SK-N-SH (cell line): ENCODE data around the gene MYO9A. TPM values are rescaled to one million over a fixed set of nuclear protein-coding genes. Genes with fewer than 3 reads are reported as not detected.

Source experiments
- CTCF ChIA-PET: fragments of 300-600, 350-600 bp; formaldehyde crosslinking; extraction: SDS; loops from one replicate; lab custom pipeline; 2021; lab: Yijun Ruan, JAX
- POLR2A ChIA-PET: fragments of 350-600 bp; sonication (Branson Sonifier 250); formaldehyde crosslinking; extraction: SDS; loops from one replicate; lab custom pipeline; 2020; ENCODE audit warnings: antibody characterized with exemption, inconsistent platforms; lab: Yijun Ruan, JAX
- DNase-seq: peaks from one replicate; pipeline ENCODE4 v3.0.0; 2012
- H2AFZ ChIP-seq: fragments of 200-600 bp; sonication (generic); 2 replicates; pipeline ENCODE4 v1.8.1; 2016; ENCODE audit warnings: antibody characterized with exemption, mild to moderate bottlenecking, low read depth
- H3F3A ChIP-seq: fragments of 200-600 bp; sonication (generic); replicated peaks from 2 replicates; pipeline ENCODE3; 2016; ENCODE audit warnings: antibody characterized with exemption, mild to moderate bottlenecking; ENCODE audit not compliant: insufficient read depth
- H3K27ac ChIP-seq, 2 experiments: fragments of 200-500 bp in 1 of 2; fragments of 200-600 bp in 1 of 2; sonication (Bioruptor generic) in 1 of 2; sonication (generic), shearing (Covaris generic) in 1 of 2; 2 replicates each; pipeline versions ENCODE4 v1.5.1 to v1.6.1; 2014 to 2016; ENCODE audit warnings: low read depth in 2 of 2, inconsistent platforms in 1 of 2, low read length in 1 of 2, mild to moderate bottlenecking in 1 of 2, mixed read lengths in 1 of 2
- H3K27me3 ChIP-seq: fragments of 200-600 bp; sonication (generic), shearing (Covaris generic); 2 replicates; pipeline ENCODE4 v1.6.1; 2016; ENCODE audit warnings: mixed run types; ENCODE audit not compliant: insufficient read depth
- H3K36me3 ChIP-seq, 2 experiments: fragments of 200-500 bp in 1 of 2; fragments of 200-600 bp in 1 of 2; sonication (Bioruptor generic) in 1 of 2; sonication (generic) in 1 of 2; replicated peaks in 1 of 2; 2 replicates each; pipeline versions ENCODE3 to v1.5.1; 2014 to 2016; ENCODE audit warnings: low read length in 1 of 2, mild to moderate bottlenecking in 1 of 2; ENCODE audit not compliant: insufficient read depth in 2 of 2, control insufficient read depth in 1 of 2
- H3K4me1 ChIP-seq, 2 experiments: fragments of 200-500 bp in 1 of 2; fragments of 200-600 bp in 1 of 2; sonication (Bioruptor generic) in 1 of 2; sonication (generic), shearing (Covaris generic) in 1 of 2; 2 replicates each; pipeline versions ENCODE4 v1.5.1 to v1.6.1; 2014 to 2016; ENCODE audit warnings: low read depth in 1 of 2, low read length in 1 of 2, mixed run types in 1 of 2; ENCODE audit not compliant: insufficient read depth in 2 of 2, control insufficient read depth in 1 of 2
- H3K4me2 ChIP-seq: fragments of 200-600 bp; sonication (generic), shearing (Covaris generic); 2 replicates; pipeline ENCODE4 v1.6.1; 2017; ENCODE audit warnings: mixed run types
- H3K4me3 ChIP-seq, 2 experiments: fragments of 200-500 bp in 1 of 2; fragments of 200-600 bp in 1 of 2; sonication (Bioruptor generic) in 1 of 2; sonication (generic), shearing (Covaris generic) in 1 of 2; 2 replicates each; pipeline versions ENCODE4 v1.5.1 to v1.8.1; 2014 to 2016; ENCODE audit warnings: low read depth in 2 of 2, inconsistent platforms in 1 of 2, low read length in 1 of 2, mild to moderate bottlenecking in 1 of 2, mixed read lengths in 1 of 2, moderate library complexity in 1 of 2
- H3K79me2 ChIP-seq: fragments of 200-600 bp; sonication (generic); 2 replicates; pipeline ENCODE4 v1.8.1; 2017; ENCODE audit warnings: mild to moderate bottlenecking; ENCODE audit not compliant: insufficient read depth
- H3K9ac ChIP-seq: fragments of 200-600 bp; sonication (generic); 2 replicates; pipeline ENCODE4 v1.6.1; 2017; ENCODE audit warnings: mixed run types
- H3K9me2 ChIP-seq: fragments of 200-600 bp; sonication (generic); 2 replicates; pipeline ENCODE4 v1.6.1; 2017; ENCODE audit warnings: mixed run types
- H3K9me3 ChIP-seq: fragments of 200-600 bp; sonication (generic); 2 replicates; pipeline ENCODE4 v1.6.1; 2017; ENCODE audit warnings: mixed run types, mild to moderate bottlenecking, moderate library complexity
- H4K20me1 ChIP-seq: fragments of 200-600 bp; sonication (generic); 2 replicates; pipeline ENCODE4 v1.6.1; 2017; ENCODE audit warnings: mild to moderate bottlenecking, mixed run types; ENCODE audit not compliant: insufficient read depth
- ELF1 ChIP-seq: IDR thresholded peaks from 2 replicates; pipeline ENCODE4 v1.4.0; 2012
- EP300 ChIP-seq, 2 experiments: IDR thresholded peaks; 2 replicates each; pipeline versions ENCODE4 v1.4.0 to v1.6.1; 2012; ENCODE audit warnings: borderline replicate concordance in 1 of 2, low read depth in 1 of 2, low read length in 1 of 2
- FOSL2 ChIP-seq: IDR thresholded peaks from 2 replicates; pipeline ENCODE4 v1.4.0; 2012; ENCODE audit warnings: low read depth, mild to moderate bottlenecking, moderate library complexity, borderline replicate concordance
- FOXJ3 ChIP-seq: sonication (generic); formaldehyde crosslinking; IDR thresholded peaks from 2 replicates; pipeline ENCODE4 v1.5.1; 2020; ENCODE audit warnings: mild to moderate bottlenecking, missing genetic modification reagents
- GATA2 ChIP-seq: sonication (generic); formaldehyde crosslinking; IDR thresholded peaks from 2 replicates; pipeline ENCODE4 v1.5.0; 2020; ENCODE audit warnings: mild to moderate bottlenecking, missing genetic modification reagents
- JUND ChIP-seq: IDR thresholded peaks from 2 replicates; pipeline ENCODE4 v1.4.0; 2012
- MXI1 ChIP-seq: IDR thresholded peaks from 2 replicates; pipeline ENCODE4 v1.6.1; 2012; ENCODE audit warnings: mild to moderate bottlenecking, low read depth, low read length, improper control_type of control experiment
- NFIC ChIP-seq: IDR thresholded peaks from 2 replicates; pipeline ENCODE4 v1.4.0; 2012; ENCODE audit warnings: borderline replicate concordance
- NRF1 ChIP-seq: IDR thresholded peaks from 2 replicates; pipeline ENCODE4 v1.6.1; 2012; ENCODE audit warnings: low read depth, mild to moderate bottlenecking, low read length
- POLR2AphosphoS5 ChIP-seq: IDR thresholded peaks from 2 replicates; pipeline ENCODE4 v1.6.1; 2012; ENCODE audit warnings: low read depth, low read length
- RAD21 ChIP-seq: IDR thresholded peaks from 2 replicates; pipeline ENCODE4 v1.6.1; 2012; ENCODE audit warnings: mild to moderate bottlenecking, low read length
- RCOR1 ChIP-seq: fragments of 150-350 bp; IDR thresholded peaks from 2 replicates; pipeline ENCODE4 v1.6.1; 2017; ENCODE audit warnings: antibody characterized with exemption, low read length
- RFX5 ChIP-seq: IDR thresholded peaks from 2 replicates; pipeline ENCODE4 v1.6.1; 2012; ENCODE audit warnings: mild to moderate bottlenecking, improper control_type of control experiment, low read length
- RXRA ChIP-seq: IDR thresholded peaks from 2 replicates; pipeline ENCODE4 v1.4.0; 2012; ENCODE audit warnings: low read depth, mild to moderate bottlenecking, borderline replicate concordance
- WGBS: methylation state at CpG from one replicate; pipeline ENCODE4 v1.1.6; 2017; ENCODE audit warnings: low lambda C conversion rate; 5-methylcytosine and 5-hydroxymethylcytosine counted together
- polyA plus RNA-seq, 3 experiments: library from polyadenylated mRNA; depleted of rRNA; stranded (reverse); fragments of >200 nt; gene quantifications; 2 replicates each; pipeline ENCODE4 v1.2.3, GENCODE V29; 2012
- TF ChIP-seq, protein P1 (sequence below): fragments of 150-350 bp; IDR thresholded peaks from 2 replicates; pipeline ENCODE4 v1.6.1; 2016; ENCODE audit warnings: mild to moderate bottlenecking, low read depth, low read length
- TF ChIP-seq, protein P2 (sequence below): fragments of 150-350 bp; IDR thresholded peaks from 2 replicates; pipeline ENCODE4 v1.6.1; 2017; ENCODE audit warnings: antibody characterized with exemption, low read length, low read depth, borderline replicate concordance
- TF ChIP-seq, protein P3 (sequence below): IDR thresholded peaks from 2 replicates; pipeline ENCODE4 v1.6.1; 2012; ENCODE audit warnings: mild to moderate bottlenecking, low read depth, low read length, moderate library complexity
- TF ChIP-seq, protein P4 (sequence below): IDR thresholded peaks from 2 replicates; pipeline ENCODE4 v1.4.0; 2012; ENCODE audit warnings: low read depth
- TF ChIP-seq, protein P5 (sequence below): fragments of 200-600 bp; sonication (generic); IDR thresholded peaks from 2 replicates; pipeline ENCODE4 v1.6.1; 2017; ENCODE audit warnings: antibody characterized with exemption, mild to moderate bottlenecking, moderate library complexity
- TF ChIP-seq, protein P6 (sequence below): IDR thresholded peaks from 2 replicates; pipeline ENCODE4 v1.4.0; 2012; ENCODE audit warnings: low read depth, borderline replicate concordance

MYO9A gene
- polyA plus RNA-seq, 1 of the 3 experiments (the other 2 are of a cell fraction): 4.1 TPM

DNA sequence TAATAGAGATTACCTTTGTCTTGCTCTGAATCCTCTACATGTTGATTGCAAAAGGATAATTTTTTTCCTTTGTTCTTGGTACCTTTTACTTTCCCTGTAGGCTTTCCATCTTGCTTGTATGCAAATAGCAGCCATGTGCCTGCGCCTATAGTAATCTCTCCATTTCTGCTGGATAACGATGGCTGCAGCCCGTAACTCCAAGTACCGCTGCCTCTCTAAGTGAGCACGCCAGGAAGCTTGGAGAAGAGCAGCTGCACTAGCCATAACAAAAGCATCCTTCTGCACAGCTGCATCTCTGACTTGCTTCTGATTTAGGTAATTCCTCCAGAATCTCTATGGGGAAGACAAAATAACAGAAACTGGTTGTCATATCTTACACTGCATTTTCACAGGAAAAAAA, 218.3 kb downstream of the MYO9A start:
- Histone ChIP-seq H3K4me2 (no peak overlapping the region), H3F3A (peaks cover 8% of the 10 kb centered on the region), H3K9ac (no peak overlapping the region), H3K27ac (no peak overlapping the region), H3K9me2 (no peaks in the 10 kb centered on the region), H3K79me2 (no peaks in the 10 kb centered on the region), H3K4me1 (no peaks in the 10 kb centered on the region), H4K20me1 (no peaks in the 10 kb centered on the region), H3K9me3 (no peaks in the 10 kb centered on the region), H3K27me3 (no peaks in the 10 kb centered on the region), H2AFZ (no peak overlapping the region), H3K36me3 (peaks cover 53 to 65% of the 10 kb centered on the region in 2 experiments), H3K4me3 (no peak overlapping the region)
- no peak for DNase-seq
- 100% methylated on average over 5 of the region's 5 CpGs for WGBS
- POLR2A ChIA-PET: no interaction called here
- TF ChIP-seq, protein P1, sequence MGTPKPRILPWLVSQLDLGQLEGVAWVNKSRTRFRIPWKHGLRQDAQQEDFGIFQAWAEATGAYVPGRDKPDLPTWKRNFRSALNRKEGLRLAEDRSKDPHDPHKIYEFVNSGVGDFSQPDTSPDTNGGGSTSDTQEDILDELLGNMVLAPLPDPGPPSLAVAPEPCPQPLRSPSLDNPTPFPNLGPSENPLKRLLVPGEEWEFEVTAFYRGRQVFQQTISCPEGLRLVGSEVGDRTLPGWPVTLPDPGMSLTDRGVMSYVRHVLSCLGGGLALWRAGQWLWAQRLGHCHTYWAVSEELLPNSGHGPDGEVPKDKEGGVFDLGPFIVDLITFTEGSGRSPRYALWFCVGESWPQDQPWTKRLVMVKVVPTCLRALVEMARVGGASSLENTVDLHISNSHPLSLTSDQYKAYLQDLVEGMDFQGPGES: no peak
- TF ChIP-seq ELF1: no peak
- TF ChIP-seq RAD21: no peak
- TF ChIP-seq, protein P2, sequence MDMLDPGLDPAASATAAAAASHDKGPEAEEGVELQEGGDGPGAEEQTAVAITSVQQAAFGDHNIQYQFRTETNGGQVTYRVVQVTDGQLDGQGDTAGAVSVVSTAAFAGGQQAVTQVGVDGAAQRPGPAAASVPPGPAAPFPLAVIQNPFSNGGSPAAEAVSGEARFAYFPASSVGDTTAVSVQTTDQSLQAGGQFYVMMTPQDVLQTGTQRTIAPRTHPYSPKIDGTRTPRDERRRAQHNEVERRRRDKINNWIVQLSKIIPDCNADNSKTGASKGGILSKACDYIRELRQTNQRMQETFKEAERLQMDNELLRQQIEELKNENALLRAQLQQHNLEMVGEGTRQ: no peak
- TF ChIP-seq, protein P3, sequence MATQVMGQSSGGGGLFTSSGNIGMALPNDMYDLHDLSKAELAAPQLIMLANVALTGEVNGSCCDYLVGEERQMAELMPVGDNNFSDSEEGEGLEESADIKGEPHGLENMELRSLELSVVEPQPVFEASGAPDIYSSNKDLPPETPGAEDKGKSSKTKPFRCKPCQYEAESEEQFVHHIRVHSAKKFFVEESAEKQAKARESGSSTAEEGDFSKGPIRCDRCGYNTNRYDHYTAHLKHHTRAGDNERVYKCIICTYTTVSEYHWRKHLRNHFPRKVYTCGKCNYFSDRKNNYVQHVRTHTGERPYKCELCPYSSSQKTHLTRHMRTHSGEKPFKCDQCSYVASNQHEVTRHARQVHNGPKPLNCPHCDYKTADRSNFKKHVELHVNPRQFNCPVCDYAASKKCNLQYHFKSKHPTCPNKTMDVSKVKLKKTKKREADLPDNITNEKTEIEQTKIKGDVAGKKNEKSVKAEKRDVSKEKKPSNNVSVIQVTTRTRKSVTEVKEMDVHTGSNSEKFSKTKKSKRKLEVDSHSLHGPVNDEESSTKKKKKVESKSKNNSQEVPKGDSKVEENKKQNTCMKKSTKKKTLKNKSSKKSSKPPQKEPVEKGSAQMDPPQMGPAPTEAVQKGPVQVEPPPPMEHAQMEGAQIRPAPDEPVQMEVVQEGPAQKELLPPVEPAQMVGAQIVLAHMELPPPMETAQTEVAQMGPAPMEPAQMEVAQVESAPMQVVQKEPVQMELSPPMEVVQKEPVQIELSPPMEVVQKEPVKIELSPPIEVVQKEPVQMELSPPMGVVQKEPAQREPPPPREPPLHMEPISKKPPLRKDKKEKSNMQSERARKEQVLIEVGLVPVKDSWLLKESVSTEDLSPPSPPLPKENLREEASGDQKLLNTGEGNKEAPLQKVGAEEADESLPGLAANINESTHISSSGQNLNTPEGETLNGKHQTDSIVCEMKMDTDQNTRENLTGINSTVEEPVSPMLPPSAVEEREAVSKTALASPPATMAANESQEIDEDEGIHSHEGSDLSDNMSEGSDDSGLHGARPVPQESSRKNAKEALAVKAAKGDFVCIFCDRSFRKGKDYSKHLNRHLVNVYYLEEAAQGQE: no peak
- TF ChIP-seq RCOR1: no peak
- TF ChIP-seq, protein P4, sequence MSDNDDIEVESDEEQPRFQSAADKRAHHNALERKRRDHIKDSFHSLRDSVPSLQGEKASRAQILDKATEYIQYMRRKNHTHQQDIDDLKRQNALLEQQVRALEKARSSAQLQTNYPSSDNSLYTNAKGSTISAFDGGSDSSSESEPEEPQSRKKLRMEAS: no peak
- TF ChIP-seq, protein P5, sequence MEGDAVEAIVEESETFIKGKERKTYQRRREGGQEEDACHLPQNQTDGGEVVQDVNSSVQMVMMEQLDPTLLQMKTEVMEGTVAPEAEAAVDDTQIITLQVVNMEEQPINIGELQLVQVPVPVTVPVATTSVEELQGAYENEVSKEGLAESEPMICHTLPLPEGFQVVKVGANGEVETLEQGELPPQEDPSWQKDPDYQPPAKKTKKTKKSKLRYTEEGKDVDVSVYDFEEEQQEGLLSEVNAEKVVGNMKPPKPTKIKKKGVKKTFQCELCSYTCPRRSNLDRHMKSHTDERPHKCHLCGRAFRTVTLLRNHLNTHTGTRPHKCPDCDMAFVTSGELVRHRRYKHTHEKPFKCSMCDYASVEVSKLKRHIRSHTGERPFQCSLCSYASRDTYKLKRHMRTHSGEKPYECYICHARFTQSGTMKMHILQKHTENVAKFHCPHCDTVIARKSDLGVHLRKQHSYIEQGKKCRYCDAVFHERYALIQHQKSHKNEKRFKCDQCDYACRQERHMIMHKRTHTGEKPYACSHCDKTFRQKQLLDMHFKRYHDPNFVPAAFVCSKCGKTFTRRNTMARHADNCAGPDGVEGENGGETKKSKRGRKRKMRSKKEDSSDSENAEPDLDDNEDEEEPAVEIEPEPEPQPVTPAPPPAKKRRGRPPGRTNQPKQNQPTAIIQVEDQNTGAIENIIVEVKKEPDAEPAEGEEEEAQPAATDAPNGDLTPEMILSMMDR: no peak
- no peak for TF ChIP-seq NFIC
- no peak for TF ChIP-seq GATA2 (CRISPR knock-in tag)
- no peak for TF ChIP-seq MXI1
- TF ChIP-seq RFX5: no peak
- TF ChIP-seq FOXJ3 (CRISPR knock-in tag): no peak
- TF ChIP-seq POLR2AphosphoS5: no peak
- TF ChIP-seq, protein P6, sequence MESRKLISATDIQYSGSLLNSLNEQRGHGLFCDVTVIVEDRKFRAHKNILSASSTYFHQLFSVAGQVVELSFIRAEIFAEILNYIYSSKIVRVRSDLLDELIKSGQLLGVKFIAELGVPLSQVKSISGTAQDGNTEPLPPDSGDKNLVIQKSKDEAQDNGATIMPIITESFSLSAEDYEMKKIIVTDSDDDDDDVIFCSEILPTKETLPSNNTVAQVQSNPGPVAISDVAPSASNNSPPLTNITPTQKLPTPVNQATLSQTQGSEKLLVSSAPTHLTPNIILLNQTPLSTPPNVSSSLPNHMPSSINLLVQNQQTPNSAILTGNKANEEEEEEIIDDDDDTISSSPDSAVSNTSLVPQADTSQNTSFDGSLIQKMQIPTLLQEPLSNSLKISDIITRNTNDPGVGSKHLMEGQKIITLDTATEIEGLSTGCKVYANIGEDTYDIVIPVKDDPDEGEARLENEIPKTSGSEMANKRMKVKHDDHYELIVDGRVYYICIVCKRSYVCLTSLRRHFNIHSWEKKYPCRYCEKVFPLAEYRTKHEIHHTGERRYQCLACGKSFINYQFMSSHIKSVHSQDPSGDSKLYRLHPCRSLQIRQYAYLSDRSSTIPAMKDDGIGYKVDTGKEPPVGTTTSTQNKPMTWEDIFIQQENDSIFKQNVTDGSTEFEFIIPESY: no peak
- TF ChIP-seq EP300 (IDR thresholded peaks at IDR 0.05; ENCODE audit: borderline replicate concordance in 1 of 2, low read depth in 1 of 2, low read length in 1 of 2): no peak
- no peak for TF ChIP-seq NRF1
- no peak for TF ChIP-seq JUND
- no peak for TF ChIP-seq RXRA
- TF ChIP-seq FOSL2: no peak
- CTCF ChIA-PET: no interaction called here
